Measurements from ENCODE around the gene HECA. TPM values are rescaled to one million over a fixed set of nuclear protein-coding genes. Genes with fewer than 3 reads are reported as not detected.

The HECA gene
- polyA plus RNA-seq, 1 of the 3 experiments (the other 2 are of a cell fraction): 1.6 TPM

DNA sequence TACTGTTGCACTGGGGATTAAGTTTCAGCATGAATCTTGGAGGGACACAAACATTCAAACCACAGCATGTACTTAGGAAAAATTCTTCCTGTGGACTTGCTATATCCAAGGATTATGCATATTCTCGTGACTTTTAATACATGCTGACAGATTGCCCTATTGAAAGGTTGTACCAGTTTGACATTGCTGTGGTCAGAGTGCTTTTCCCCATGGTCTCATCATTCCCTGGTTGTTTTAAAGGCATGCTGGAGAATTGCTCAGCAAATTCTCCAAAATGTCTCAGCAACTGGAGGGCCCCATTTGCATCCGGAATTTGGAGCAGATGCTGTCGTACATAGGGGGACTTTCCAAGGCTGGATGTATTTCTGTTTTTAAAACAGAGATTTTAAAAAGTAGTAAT is 7.4 kb downstream of the HECA start (continued):
- TF ChIP-seq, protein P1, sequence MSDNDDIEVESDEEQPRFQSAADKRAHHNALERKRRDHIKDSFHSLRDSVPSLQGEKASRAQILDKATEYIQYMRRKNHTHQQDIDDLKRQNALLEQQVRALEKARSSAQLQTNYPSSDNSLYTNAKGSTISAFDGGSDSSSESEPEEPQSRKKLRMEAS (IDR thresholded peaks at IDR 0.05; ENCODE audit: low read depth): no peak
- TF ChIP-seq POLR2AphosphoS5 (IDR thresholded peaks at IDR 0.05; ENCODE audit: low read depth, low read length) (no peak), FOXJ3 (CRISPR knock-in tag; IDR thresholded peaks at IDR 0.05) (no peak)

DNA sequence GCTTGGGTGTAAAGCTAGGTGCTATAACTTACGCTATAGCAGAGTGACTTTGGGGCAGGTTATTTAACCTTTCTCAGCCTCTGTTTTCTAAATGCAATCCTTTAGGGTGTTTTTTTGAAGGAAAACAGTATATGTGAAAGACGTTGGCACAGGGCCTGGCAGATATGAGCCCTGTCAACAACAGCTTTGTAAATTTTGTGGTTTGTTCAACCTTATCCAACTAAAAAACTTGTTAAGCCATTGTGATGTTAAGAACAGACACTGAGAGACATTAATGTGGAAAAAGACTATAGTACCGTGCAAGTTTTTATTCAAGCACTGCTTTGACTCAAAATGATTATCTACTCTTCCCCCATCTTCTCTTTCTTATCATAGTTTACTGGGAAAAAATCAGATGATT is 8.2 kb downstream of the HECA start:
- H3K9me2 ChIP-seq: no peaks in the 10 kb centered on the region
- no peak overlapping the region for H3K27ac ChIP-seq (ENCODE audit: low read depth in 2 of 2, low read length in 1 of 2)
- no peaks in the 10 kb centered on the region for H3K9me3 ChIP-seq
- no peak overlapping the region for H2AFZ ChIP-seq (ENCODE audit: low read depth)
- peaks cover 42% of the 10 kb centered on the region; the same call in 1 of the 2 replicates for H3K79me2 ChIP-seq (ENCODE audit: insufficient read depth)
- no peaks in the 10 kb centered on the region for H3F3A ChIP-seq (replicated peaks; ENCODE audit: insufficient read depth)
- H3K27me3 ChIP-seq (ENCODE audit: insufficient read depth): no peaks in the 10 kb centered on the region
- CTCF ChIA-PET: no interaction called here
- H4K20me1 ChIP-seq (ENCODE audit: insufficient read depth): no peaks in the 10 kb centered on the region
- H3K4me1 ChIP-seq (ENCODE audit: control insufficient read depth in 1 of 2, insufficient read depth in 2 of 2, low read depth in 1 of 2, low read length in 1 of 2): no peaks in the 10 kb centered on the region; a peak in 1 of 4 replicates
- no peak for DNase-seq
- no peak for TF ChIP-seq MXI1 (IDR thresholded peaks at IDR 0.05; ENCODE audit: low read depth, low read length)
- no peak for TF ChIP-seq TEAD4 (IDR thresholded peaks at IDR 0.05; ENCODE audit: borderline replicate concordance, insufficient read depth)
- TF ChIP-seq RAD21 (IDR thresholded peaks at IDR 0.05; ENCODE audit: low read length): no peak
- TF ChIP-seq, protein P2, sequence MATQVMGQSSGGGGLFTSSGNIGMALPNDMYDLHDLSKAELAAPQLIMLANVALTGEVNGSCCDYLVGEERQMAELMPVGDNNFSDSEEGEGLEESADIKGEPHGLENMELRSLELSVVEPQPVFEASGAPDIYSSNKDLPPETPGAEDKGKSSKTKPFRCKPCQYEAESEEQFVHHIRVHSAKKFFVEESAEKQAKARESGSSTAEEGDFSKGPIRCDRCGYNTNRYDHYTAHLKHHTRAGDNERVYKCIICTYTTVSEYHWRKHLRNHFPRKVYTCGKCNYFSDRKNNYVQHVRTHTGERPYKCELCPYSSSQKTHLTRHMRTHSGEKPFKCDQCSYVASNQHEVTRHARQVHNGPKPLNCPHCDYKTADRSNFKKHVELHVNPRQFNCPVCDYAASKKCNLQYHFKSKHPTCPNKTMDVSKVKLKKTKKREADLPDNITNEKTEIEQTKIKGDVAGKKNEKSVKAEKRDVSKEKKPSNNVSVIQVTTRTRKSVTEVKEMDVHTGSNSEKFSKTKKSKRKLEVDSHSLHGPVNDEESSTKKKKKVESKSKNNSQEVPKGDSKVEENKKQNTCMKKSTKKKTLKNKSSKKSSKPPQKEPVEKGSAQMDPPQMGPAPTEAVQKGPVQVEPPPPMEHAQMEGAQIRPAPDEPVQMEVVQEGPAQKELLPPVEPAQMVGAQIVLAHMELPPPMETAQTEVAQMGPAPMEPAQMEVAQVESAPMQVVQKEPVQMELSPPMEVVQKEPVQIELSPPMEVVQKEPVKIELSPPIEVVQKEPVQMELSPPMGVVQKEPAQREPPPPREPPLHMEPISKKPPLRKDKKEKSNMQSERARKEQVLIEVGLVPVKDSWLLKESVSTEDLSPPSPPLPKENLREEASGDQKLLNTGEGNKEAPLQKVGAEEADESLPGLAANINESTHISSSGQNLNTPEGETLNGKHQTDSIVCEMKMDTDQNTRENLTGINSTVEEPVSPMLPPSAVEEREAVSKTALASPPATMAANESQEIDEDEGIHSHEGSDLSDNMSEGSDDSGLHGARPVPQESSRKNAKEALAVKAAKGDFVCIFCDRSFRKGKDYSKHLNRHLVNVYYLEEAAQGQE (IDR thresholded peaks at IDR 0.05; ENCODE audit: low read depth, low read length): no peak
- TF ChIP-seq MEF2A (IDR thresholded peaks at IDR 0.05; ENCODE audit: borderline replicate concordance, low read depth): no peak
- TF ChIP-seq ELF1 (IDR thresholded peaks at IDR 0.05): no peak
- TF ChIP-seq, protein P3, sequence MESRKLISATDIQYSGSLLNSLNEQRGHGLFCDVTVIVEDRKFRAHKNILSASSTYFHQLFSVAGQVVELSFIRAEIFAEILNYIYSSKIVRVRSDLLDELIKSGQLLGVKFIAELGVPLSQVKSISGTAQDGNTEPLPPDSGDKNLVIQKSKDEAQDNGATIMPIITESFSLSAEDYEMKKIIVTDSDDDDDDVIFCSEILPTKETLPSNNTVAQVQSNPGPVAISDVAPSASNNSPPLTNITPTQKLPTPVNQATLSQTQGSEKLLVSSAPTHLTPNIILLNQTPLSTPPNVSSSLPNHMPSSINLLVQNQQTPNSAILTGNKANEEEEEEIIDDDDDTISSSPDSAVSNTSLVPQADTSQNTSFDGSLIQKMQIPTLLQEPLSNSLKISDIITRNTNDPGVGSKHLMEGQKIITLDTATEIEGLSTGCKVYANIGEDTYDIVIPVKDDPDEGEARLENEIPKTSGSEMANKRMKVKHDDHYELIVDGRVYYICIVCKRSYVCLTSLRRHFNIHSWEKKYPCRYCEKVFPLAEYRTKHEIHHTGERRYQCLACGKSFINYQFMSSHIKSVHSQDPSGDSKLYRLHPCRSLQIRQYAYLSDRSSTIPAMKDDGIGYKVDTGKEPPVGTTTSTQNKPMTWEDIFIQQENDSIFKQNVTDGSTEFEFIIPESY (IDR thresholded peaks at IDR 0.05; ENCODE audit: borderline replicate concordance, low read depth): no peak
- TF ChIP-seq NFIC (IDR thresholded peaks at IDR 0.05; ENCODE audit: borderline replicate concordance): no peak
- no peak for TF ChIP-seq TCF12 (IDR thresholded peaks at IDR 0.05)
- no peak overlapping the region for H3K9ac ChIP-seq
- no peak overlapping the region for H3K4me3 ChIP-seq (ENCODE audit: low read depth in 2 of 2, low read length in 1 of 2)
- H3K36me3 ChIP-seq (replicated peaks in 1 of 2; ENCODE audit: control insufficient read depth in 1 of 2, insufficient read depth in 2 of 2, low read length in 1 of 2): peaks cover 0 to 2% of the 10 kb centered on the region in 2 experiments
- WGBS (ENCODE audit: low lambda C conversion rate): 78% methylated on average over 3 of the region's 3 CpGs
- POLR2A ChIA-PET: no interaction called here
- H3K4me2 ChIP-seq: no peak overlapping the region
